Activated T-helper 1 cell treated with anti-CD3 and anti-CD28 coated beads, Interleukin-2, amount 50 U/mL, for 16 hours (primary cell): ENCODE results near the gene CT45A8.
"Not testable (repeated sequence)": the region's sequence is repeated elsewhere in the genome, so short reads cannot be mapped to it uniquely, and the experiment has no call there.

Experiments
- DNase-seq, 2 donors: peaks; one replicate each; pipeline ENCODE4 v3.0.0-alpha.2; 2020; ENCODE audit warnings: low read depth in 1 of 2, low spot score in 1 of 2

CT45A8 gene

GRCh38 chrX:135854438-135854837 lies at the start of gene CT45A8:
CT45A8 (minus strand) TSS chrX:135854538; CDS start chrX:135850783, 3,755 bp downstream.
- DNase-seq: not testable (repeated sequence)

GRCh38 chrX:135893294-135893817 lies 39.0 kb upstream of the CT45A8 start, which contains the start of the genes CT45A10 and SAGE1:
CT45A10 (minus strand) TSS chrX:135893444; CDS start chrX:135885344, 8,100 bp downstream.
SAGE1 (plus strand) TSS chrX:135893716; CDS start chrX:135896243, 2,527 bp downstream.
- DNase-seq: no peak

GRCh38 chrX:135892781-135893180 lies 38.4 kb upstream of the CT45A8 start:
- no peak for DNase-seq

- DNase-seq: no peak
These were observed 35.8 kb upstream of the CT45A8 start for GRCh38 chrX:135890087-135890585.

GRCh38 chrX:135888976-135889375 lies 34.6 kb upstream of the CT45A8 start:
- DNase-seq: not testable (repeated sequence)

GRCh38 chrX:135888230-135888629 lies 33.9 kb upstream of the CT45A8 start:
- not testable (repeated sequence) for DNase-seq

GRCh38 chrX:135882741-135883140 lies 28.4 kb upstream of the CT45A8 start:
- DNase-seq: not testable (repeated sequence)

- DNase-seq: not testable (repeated sequence)
These were observed 17.4 kb upstream of the CT45A8 start, which contains the start of gene CT45A9 for GRCh38 chrX:135871712-135872111. CT45A9 (minus strand) TSS chrX:135871812; CDS start chrX:135868061, 3,751 bp downstream.

- not testable (repeated sequence) for DNase-seq
These were observed 17.2 kb downstream of the CT45A8 start, which contains the start of gene CT45A7 for GRCh38 chrX:135837180-135837579. CT45A7 (minus strand) TSS chrX:135837280; CDS start chrX:135833533, 3,747 bp downstream.

- not testable (repeated sequence) for DNase-seq
These were observed 34.4 kb downstream of the CT45A8 start, which contains the start of gene CT45A2 for GRCh38 chrX:135819912-135820311. CT45A2 (minus strand) TSS chrX:135820012; CDS start chrX:135816265, 3,747 bp downstream.

- DNase-seq: not testable (repeated sequence)
These were observed 51.7 kb downstream of the CT45A8 start, which contains the start of gene CT45A6 for GRCh38 chrX:135802687-135803086. CT45A6 (minus strand) TSS chrX:135802787; CDS start chrX:135798993, 3,794 bp downstream.
